Loucy (cell line): ENCODE data around the gene PIGZ.

ENCODE experiments used
- H2AFZ ChIP-seq: fragments of 200-600 bp; sonication (generic); 2 replicates; pipeline ENCODE4 v1.6.0; 2016; ENCODE audit warnings: antibody characterized with exemption, mild to moderate bottlenecking, low read length, moderate library complexity
- H3F3A ChIP-seq: fragments of 200-600 bp; 2 replicates; pipeline ENCODE4 v1.6.0; 2016; ENCODE audit warnings: antibody characterized with exemption, low read depth, mild to moderate bottlenecking
- H3K27me3 ChIP-seq: fragments of 200-600 bp; sonication (generic); 2 replicates; pipeline ENCODE4 v1.6.1; 2014; ENCODE audit warnings: low read length, mild to moderate bottlenecking; ENCODE audit not compliant: insufficient read depth, poor library complexity, severe bottlenecking
- H3K36me3 ChIP-seq: fragments of 200-600 bp; sonication (generic); 2 replicates; pipeline ENCODE4 v1.6.1; 2016; ENCODE audit warnings: low read length; ENCODE audit not compliant: insufficient read depth
- H3K4me1 ChIP-seq: fragments of 200-600 bp; sonication (generic); 2 replicates; pipeline ENCODE4 v1.5.1; 2014; ENCODE audit warnings: low read length, mild to moderate bottlenecking; ENCODE audit not compliant: insufficient read depth, poor library complexity, severe bottlenecking
- H3K4me2 ChIP-seq: fragments of 200-600 bp; sonication (generic); 2 replicates; pipeline ENCODE4 v1.6.0; 2014; ENCODE audit warnings: antibody characterized with exemption, low read length, low read depth, mild to moderate bottlenecking; ENCODE audit not compliant: poor library complexity, severe bottlenecking
- H3K4me3 ChIP-seq: fragments of 200-600 bp; sonication (generic); 2 replicates; pipeline ENCODE4 v1.5.1; 2014; ENCODE audit warnings: low read length, mild to moderate bottlenecking, mixed read lengths; ENCODE audit not compliant: poor library complexity, severe bottlenecking
- H3K79me2 ChIP-seq: fragments of 200-600 bp; sonication (generic); 2 replicates; pipeline ENCODE4 v1.6.1; 2014; ENCODE audit warnings: low read length; ENCODE audit not compliant: insufficient read depth
- H3K9ac ChIP-seq: fragments of 200-600 bp; sonication (generic); 2 replicates; pipeline ENCODE4 v1.6.0; 2014; ENCODE audit warnings: mild to moderate bottlenecking, low read depth, low read length, moderate library complexity; ENCODE audit not compliant: poor library complexity, severe bottlenecking
- H3K9me2 ChIP-seq: fragments of 200-600 bp; sonication (generic); replicated peaks from 2 replicates; pipeline ENCODE4 v1.6.1; 2016; ENCODE audit warnings: low read depth, low read length, mixed read lengths
- H3K9me3 ChIP-seq: fragments of 200-600 bp; sonication (generic); 2 replicates; pipeline ENCODE4 v1.6.1; 2014; ENCODE audit warnings: mild to moderate bottlenecking, antibody characterized with exemption, low read length, low read depth; ENCODE audit not compliant: insufficient read depth
- H4K20me1 ChIP-seq: fragments of 200-600 bp; sonication (generic); 2 replicates; pipeline ENCODE4 v1.6.0; 2014; ENCODE audit warnings: antibody characterized with exemption, low read length, mild to moderate bottlenecking; ENCODE audit not compliant: insufficient read depth, poor library complexity, severe bottlenecking
- CTCF ChIP-seq: fragments of 200-600 bp; sonication (generic); conservative IDR thresholded peaks from 2 replicates; pipeline ENCODE4 v1.5.1; 2014; ENCODE audit warnings: mild to moderate bottlenecking, antibody characterized with exemption, low read length
- EZH2phosphoT487 ChIP-seq: fragments of 200-600 bp; IDR thresholded peaks from 2 replicates; pipeline ENCODE4 v1.6.1; 2018; ENCODE audit warnings: antibody characterized with exemption, mild to moderate bottlenecking, moderate library complexity, borderline replicate concordance

Gene PIGZ

DNA sequence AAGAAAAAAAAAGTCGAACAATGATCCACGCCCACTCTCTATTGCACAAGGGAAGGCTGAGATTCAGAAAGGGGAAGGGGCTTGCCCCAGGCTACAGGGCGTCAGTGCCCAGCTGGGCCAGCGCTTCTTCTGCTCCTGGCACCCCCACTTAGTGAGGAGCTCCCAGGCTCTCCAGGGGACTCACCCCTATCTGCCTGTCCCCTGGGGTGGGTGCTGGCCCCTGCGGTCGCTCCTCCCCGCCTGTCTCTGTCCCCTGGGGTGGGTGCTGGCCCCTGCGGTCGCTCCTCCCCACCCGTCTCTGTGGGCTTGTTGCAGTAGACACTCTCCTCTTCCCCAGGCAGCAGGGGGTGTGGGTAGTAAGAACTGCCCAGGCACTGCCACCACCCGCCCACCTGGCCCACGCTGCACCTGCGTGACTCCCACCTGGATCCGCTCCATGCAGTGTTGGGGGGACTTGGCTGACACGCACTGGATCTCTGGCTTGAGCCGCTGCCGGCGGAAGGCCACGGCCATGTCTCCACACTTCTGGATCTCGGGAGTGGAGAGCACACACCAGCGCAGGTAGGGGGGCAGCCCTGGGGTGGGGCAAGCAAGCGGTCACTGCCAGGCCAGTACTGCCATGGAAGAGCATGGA, 46.4 kb upstream of the PIGZ start:
- no peaks in the 10 kb centered on the region for H3K79me2 ChIP-seq
- no peaks in the 10 kb centered on the region for H3K36me3 ChIP-seq
- H3K27me3 ChIP-seq = no peaks in the 10 kb centered on the region
- H3K9me3 ChIP-seq = no peaks in the 10 kb centered on the region
- no peaks in the 10 kb centered on the region for H3F3A ChIP-seq
- no peaks in the 10 kb centered on the region for H3K9me2 ChIP-seq
- no peak overlapping the region for H3K9ac ChIP-seq
- H3K4me1 ChIP-seq = no peaks in the 10 kb centered on the region
- no peak for TF ChIP-seq EZH2phosphoT487
- TF ChIP-seq CTCF = no peak
- H2AFZ ChIP-seq = no peak overlapping the region
- no peaks in the 10 kb centered on the region for H4K20me1 ChIP-seq
- H3K4me3 ChIP-seq = no peak overlapping the region
- no peak overlapping the region for H3K4me2 ChIP-seq

DNA sequence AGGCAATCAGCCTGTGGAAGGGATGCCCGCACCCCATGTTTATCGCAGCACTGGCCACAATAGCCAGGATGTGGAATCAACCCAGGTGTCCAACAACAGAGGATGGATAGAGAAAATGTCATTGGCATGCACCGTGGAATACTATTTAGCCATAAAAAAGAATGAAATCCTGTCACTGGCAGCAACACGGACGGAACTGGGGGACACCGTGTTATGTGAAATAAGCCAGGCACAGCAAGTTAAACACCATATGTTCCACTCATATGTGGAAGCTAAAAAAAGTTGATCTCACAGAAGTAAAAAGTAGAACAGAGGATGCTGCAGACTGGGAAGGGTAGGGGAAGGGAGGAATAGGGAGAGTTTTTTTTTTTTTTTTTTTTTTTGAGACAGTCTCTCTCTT, 45.4 kb upstream of the PIGZ start:
- H3K9ac ChIP-seq = no peak overlapping the region
- no peaks in the 10 kb centered on the region for H3K36me3 ChIP-seq
- H3F3A ChIP-seq = no peaks in the 10 kb centered on the region
- no peaks in the 10 kb centered on the region for H3K27me3 ChIP-seq
- no peak overlapping the region for H3K4me2 ChIP-seq
- H3K79me2 ChIP-seq = no peaks in the 10 kb centered on the region
- no peaks in the 10 kb centered on the region for H3K9me2 ChIP-seq
- no peak for TF ChIP-seq CTCF
- no peak for TF ChIP-seq EZH2phosphoT487
- H4K20me1 ChIP-seq = no peaks in the 10 kb centered on the region
- H3K4me1 ChIP-seq = no peaks in the 10 kb centered on the region
- H2AFZ ChIP-seq = no peak overlapping the region
- H3K9me3 ChIP-seq = no peaks in the 10 kb centered on the region
- no peak overlapping the region for H3K4me3 ChIP-seq

- TF ChIP-seq CTCF (no peak), EZH2phosphoT487 (no peak)
- H3K36me3 ChIP-seq = no peaks in the 10 kb centered on the region
- no peaks in the 10 kb centered on the region for H3F3A ChIP-seq
- no peaks in the 10 kb centered on the region for H4K20me1 ChIP-seq
- H3K9ac ChIP-seq = no peak overlapping the region
- no peak overlapping the region for H2AFZ ChIP-seq
- H3K4me3 ChIP-seq = no peak overlapping the region
- H3K9me3 ChIP-seq = no peaks in the 10 kb centered on the region
- H3K4me1 ChIP-seq = no peaks in the 10 kb centered on the region
- no peaks in the 10 kb centered on the region for H3K9me2 ChIP-seq
- no peaks in the 10 kb centered on the region for H3K79me2 ChIP-seq
- H3K4me2 ChIP-seq = no peak overlapping the region
- H3K27me3 ChIP-seq = no peaks in the 10 kb centered on the region
Observed at GRCh38 chr3:197012540-197012883, 43.9 kb upstream of the PIGZ start.
